OCI-LY7 (cell line): ENCODE measurements around the gene AAGAB.

Source experiments
- EZH2phosphoT487 ChIP-seq: fragments of 200-600 bp; sonication (generic); IDR thresholded peaks from 2 replicates; pipeline ENCODE4 v1.6.1; 2018; ENCODE audit warnings: low read depth, borderline replicate concordance, mild to moderate bottlenecking, mixed run types, antibody characterized with exemption, low read length, moderate library complexity, mixed read lengths
- TF ChIP-seq, protein P1 (sequence below): fragments of 200-600 bp; sonication (generic); conservative IDR thresholded peaks from 2 replicates; pipeline ENCODE4 v1.5.1; 2014; ENCODE audit warnings: mild to moderate bottlenecking, antibody characterized with exemption, low read length, moderate library complexity, mixed read lengths

GRCh38 chr15:67161412-67161811 lies 93.0 kb downstream of the AAGAB start:
- TF ChIP-seq, protein P1, sequence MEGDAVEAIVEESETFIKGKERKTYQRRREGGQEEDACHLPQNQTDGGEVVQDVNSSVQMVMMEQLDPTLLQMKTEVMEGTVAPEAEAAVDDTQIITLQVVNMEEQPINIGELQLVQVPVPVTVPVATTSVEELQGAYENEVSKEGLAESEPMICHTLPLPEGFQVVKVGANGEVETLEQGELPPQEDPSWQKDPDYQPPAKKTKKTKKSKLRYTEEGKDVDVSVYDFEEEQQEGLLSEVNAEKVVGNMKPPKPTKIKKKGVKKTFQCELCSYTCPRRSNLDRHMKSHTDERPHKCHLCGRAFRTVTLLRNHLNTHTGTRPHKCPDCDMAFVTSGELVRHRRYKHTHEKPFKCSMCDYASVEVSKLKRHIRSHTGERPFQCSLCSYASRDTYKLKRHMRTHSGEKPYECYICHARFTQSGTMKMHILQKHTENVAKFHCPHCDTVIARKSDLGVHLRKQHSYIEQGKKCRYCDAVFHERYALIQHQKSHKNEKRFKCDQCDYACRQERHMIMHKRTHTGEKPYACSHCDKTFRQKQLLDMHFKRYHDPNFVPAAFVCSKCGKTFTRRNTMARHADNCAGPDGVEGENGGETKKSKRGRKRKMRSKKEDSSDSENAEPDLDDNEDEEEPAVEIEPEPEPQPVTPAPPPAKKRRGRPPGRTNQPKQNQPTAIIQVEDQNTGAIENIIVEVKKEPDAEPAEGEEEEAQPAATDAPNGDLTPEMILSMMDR, result no peak
- TF ChIP-seq EZH2phosphoT487, result no peak
